GM12892 (cell line): ENCODE measurements around the gene MORC1.

ENCODE experiments used
- POLR2A ChIP-seq: IDR thresholded peaks from 2 replicates; pipeline ENCODE4 v1.6.1; 2011; ENCODE audit warnings: low read depth, low read length, control low read depth
- POLR2AphosphoS5 ChIP-seq: IDR thresholded peaks from 2 replicates; pipeline ENCODE4 v1.6.1; 2011; ENCODE audit warnings: low read depth, low read length, control low read depth

- TF ChIP-seq POLR2AphosphoS5 = no peak
- no peak for TF ChIP-seq POLR2A
These were observed 26.1 kb downstream of the MORC1 start for GRCh38 chr3:109091846-109092245.
